Testis (tissue), 3 donors: ENCODE results near the gene SLC26A9. TPM values are rescaled to one million over a fixed set of nuclear protein-coding genes. Genes with fewer than 3 reads are reported as not detected.

ENCODE experiments used
- DNase-seq: peaks from one replicate; pipeline ENCODE4 v3.0.0-alpha.2; 2019
- H3K27ac ChIP-seq, 2 donors: fragments of 200-600 bp; sonication (generic); one replicate each; pipeline ENCODE4 v1.5.1; 2019
- H3K27me3 ChIP-seq: fragments of 200-600 bp; sonication (generic); one replicate; pipeline ENCODE4 v1.5.1; 2019
- H3K36me3 ChIP-seq: fragments of 200-600 bp; sonication (generic); one replicate; pipeline ENCODE4 v1.5.1; 2017; ENCODE audit warnings: low read depth; ENCODE audit errors: missing control alignments
- H3K4me1 ChIP-seq: fragments of 200-600 bp; sonication (generic); one replicate; pipeline ENCODE4 v1.5.1; 2019
- H3K4me3 ChIP-seq, 2 donors: fragments of 200-600 bp; sonication (generic); one replicate each; pipeline ENCODE4 v1.5.1; 2017 to 2019
- H3K9me3 ChIP-seq: fragments of 200-600 bp; sonication (generic); one replicate; pipeline ENCODE4 v1.5.1; 2017
- POLR2A ChIP-seq: fragments of 450-650 bp; IDR thresholded peaks from one replicate; pipeline ENCODE4 v1.6.1; 2017; ENCODE audit warnings: antibody characterized with exemption, mild to moderate bottlenecking, moderate library complexity
- WGBS, 2 donors: methylation state at CpG; one replicate each; pipeline ENCODE4 v1.1.5; 2018; 5-methylcytosine and 5-hydroxymethylcytosine counted together
- intact Hi-C: fragments of 100-400 bp; cut with DNase I; formaldehyde crosslinking; loops from one replicate; pipeline ENCODE4 v1.15.1; 2023; ENCODE audit warnings: low total_unique reads
- polyA plus RNA-seq: library from polyadenylated mRNA; stranded (reverse); fragments of 350-450 nt; fragmentation: Illumina TruSeq; extraction: RNeasy Lipid Tissue Mini Kit (QIAGEN cat#74804); gene quantifications from one replicate; pipeline ENCODE4 v1.2.3, GENCODE V29; 2014; ENCODE audit warnings: low read depth, low replicate concordance; ENCODE audit not compliant: insufficient read depth
- total RNA-seq, 2 donors: library from RNA; depleted of rRNA; stranded (reverse); fragments of >200 nt; gene quantifications; one replicate each; pipeline ENCODE4 v1.2.3, GENCODE V29; 2016
- TF ChIP-seq, protein P1 (sequence below), 3 experiments: fragments of 450-650 bp in 2 of 3; fragments of 200-600 bp in 1 of 3; sonication (generic) in 1 of 3; IDR thresholded peaks; one replicate each; pipeline ENCODE4 v1.5.1; 2016 to 2019; ENCODE audit warnings: antibody characterized with exemption in 3 of 3, mild to moderate bottlenecking in 2 of 3, moderate library complexity in 1 of 3

The SLC26A9 gene
- total and polyA plus RNA-seq, 3 donors from 2014 or later, result 0.24 to 0.43 (median 0.26) TPM

- intact Hi-C loops, result no loop called here
- H3K4me3 ChIP-seq, result no peak overlapping the region
- no peak for TF ChIP-seq POLR2A
- TF ChIP-seq, protein P1, sequence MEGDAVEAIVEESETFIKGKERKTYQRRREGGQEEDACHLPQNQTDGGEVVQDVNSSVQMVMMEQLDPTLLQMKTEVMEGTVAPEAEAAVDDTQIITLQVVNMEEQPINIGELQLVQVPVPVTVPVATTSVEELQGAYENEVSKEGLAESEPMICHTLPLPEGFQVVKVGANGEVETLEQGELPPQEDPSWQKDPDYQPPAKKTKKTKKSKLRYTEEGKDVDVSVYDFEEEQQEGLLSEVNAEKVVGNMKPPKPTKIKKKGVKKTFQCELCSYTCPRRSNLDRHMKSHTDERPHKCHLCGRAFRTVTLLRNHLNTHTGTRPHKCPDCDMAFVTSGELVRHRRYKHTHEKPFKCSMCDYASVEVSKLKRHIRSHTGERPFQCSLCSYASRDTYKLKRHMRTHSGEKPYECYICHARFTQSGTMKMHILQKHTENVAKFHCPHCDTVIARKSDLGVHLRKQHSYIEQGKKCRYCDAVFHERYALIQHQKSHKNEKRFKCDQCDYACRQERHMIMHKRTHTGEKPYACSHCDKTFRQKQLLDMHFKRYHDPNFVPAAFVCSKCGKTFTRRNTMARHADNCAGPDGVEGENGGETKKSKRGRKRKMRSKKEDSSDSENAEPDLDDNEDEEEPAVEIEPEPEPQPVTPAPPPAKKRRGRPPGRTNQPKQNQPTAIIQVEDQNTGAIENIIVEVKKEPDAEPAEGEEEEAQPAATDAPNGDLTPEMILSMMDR (IDR thresholded peaks at IDR 0.05), result no peak
- H3K4me1 ChIP-seq, result no peaks in the 10 kb centered on the region
- no peaks in the 10 kb centered on the region for H3K36me3 ChIP-seq
- no peaks in the 10 kb centered on the region for H3K9me3 ChIP-seq
- WGBS, 2 donors, result 92 to 96% methylated on average over 14 to 19 of the region's 19 CpGs
- H3K27ac ChIP-seq, result no peak overlapping the region
- no peak for DNase-seq
- H3K27me3 ChIP-seq, result no peaks in the 10 kb centered on the region
Observed at GRCh38 chr1:205929496-205930194, 13.6 kb downstream of the SLC26A9 start.

DNA sequence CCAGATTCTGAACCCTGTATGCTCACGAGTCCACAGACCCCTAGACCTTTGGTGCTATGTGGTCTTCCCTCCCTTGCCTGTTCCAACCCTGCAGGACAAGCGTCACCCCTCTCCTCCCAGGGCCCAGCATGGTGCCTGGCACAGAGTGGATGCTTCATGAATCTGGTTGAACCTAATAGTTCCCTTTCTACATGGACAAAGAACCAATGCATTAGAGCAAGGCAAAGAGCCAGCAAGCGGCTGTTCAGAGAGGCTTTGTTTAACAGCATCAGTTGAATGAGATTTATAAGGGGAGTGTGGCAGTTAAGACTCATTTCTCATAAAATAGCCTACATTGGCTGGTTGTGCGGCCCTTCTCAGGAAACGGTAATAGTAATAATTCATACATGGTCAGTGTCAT, 14.9 kb downstream of the SLC26A9 start:
- Histone ChIP-seq H3K9me3 (no peaks in the 10 kb centered on the region), H3K36me3 (no peaks in the 10 kb centered on the region), H3K27ac (no peak overlapping the region), H3K4me3 (no peak overlapping the region), H3K27me3 (no peaks in the 10 kb centered on the region), H3K4me1 (no peaks in the 10 kb centered on the region)
- intact Hi-C loops, result no loop called here
- 83 to 88% methylated on average over 5 of the region's 5 CpGs for WGBS, 2 donors
- TF ChIP-seq, protein P1 (IDR thresholded peaks at IDR 0.05), result no peak
- TF ChIP-seq POLR2A, result no peak
- no peak for DNase-seq

DNA sequence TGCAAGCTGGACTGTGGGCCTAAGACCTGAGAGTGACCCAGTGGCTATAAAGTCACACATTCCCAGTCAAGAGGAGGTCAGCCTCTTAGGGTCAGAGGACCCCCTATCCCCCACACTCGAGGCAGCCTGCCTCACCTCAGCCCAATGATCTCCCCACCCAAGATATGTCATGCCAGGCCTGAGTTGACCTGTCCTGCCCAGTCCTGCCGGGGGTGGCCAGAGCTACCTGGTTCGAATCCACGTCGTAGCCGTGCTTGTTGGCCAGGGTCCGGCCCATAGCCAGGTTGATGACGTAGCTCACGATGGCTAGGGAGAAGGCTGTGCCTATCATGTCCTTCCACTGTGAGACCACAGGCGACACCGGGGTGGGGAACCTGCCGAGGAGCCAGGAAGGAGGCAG, 15.6 kb downstream of the SLC26A9 start:
- H3K27ac ChIP-seq, result no peak overlapping the region
- no peak overlapping the region for H3K4me3 ChIP-seq
- no peaks in the 10 kb centered on the region for H3K27me3 ChIP-seq
- TF ChIP-seq, protein P1 (IDR thresholded peaks at IDR 0.05), result no peak
- TF ChIP-seq POLR2A, result no peak
- WGBS, 2 donors, result 91 to 97% methylated on average over 6 to 9 of the region's 12 CpGs
- H3K36me3 ChIP-seq, result no peaks in the 10 kb centered on the region
- intact Hi-C loops, result no loop called here
- no peaks in the 10 kb centered on the region for H3K9me3 ChIP-seq
- H3K4me1 ChIP-seq, result no peaks in the 10 kb centered on the region
- DNase-seq, result no peak

- intact Hi-C loops, result no loop called here
- WGBS, 2 donors, result 93 to 94% methylated on average over 6 of the region's 6 CpGs
- Histone ChIP-seq H3K9me3 (no peaks in the 10 kb centered on the region), H3K27me3 (no peaks in the 10 kb centered on the region), H3K27ac (no peak overlapping the region), H3K4me3 (no peak overlapping the region), H3K36me3 (no peaks in the 10 kb centered on the region), H3K4me1 (no peaks in the 10 kb centered on the region)
- no peak for DNase-seq
- TF ChIP-seq POLR2A, result no peak
- TF ChIP-seq, protein P1 (IDR thresholded peaks at IDR 0.05), result no peak
Observed at GRCh38 chr1:205927247-205927646, 16.0 kb downstream of the SLC26A9 start.

DNA sequence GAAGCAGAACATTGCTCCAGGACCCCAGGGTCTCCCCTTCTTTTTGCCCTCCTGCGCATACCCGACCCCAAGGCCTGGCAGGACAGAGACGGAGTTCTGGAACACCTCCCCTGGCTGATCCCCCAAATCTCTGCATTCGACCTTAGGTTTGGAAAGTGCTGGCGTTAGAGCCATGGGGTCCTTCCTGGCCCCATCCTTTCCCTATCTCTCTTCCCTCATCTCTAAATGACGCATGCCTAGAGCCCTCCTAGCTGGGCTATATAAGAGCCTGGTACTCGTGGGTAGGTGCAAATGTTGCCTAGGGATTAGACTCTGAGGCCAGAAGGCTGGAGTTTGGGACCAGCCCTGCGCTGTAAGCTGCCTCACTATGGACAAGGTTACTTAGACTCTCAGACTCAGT, 16.6 kb downstream of the SLC26A9 start:
- TF ChIP-seq POLR2A, result no peak
- TF ChIP-seq, protein P1 (IDR thresholded peaks at IDR 0.05), result no peak

More for the DNA sequence above, 16.6 kb downstream of the SLC26A9 start:
- Histone ChIP-seq H3K4me3 (no peak overlapping the region), H3K9me3 (no peaks in the 10 kb centered on the region), H3K27me3 (no peaks in the 10 kb centered on the region), H3K27ac (no peak overlapping the region), H3K36me3 (no peaks in the 10 kb centered on the region), H3K4me1 (no peaks in the 10 kb centered on the region)
- DNase-seq, result no peak
- intact Hi-C loops, result no loop called here
- 94 to 97% methylated on average over 8 of the region's 8 CpGs for WGBS, 2 donors
